ENCODE data around the gene NCKAP5.

The NCKAP5 gene

GRCh38 chr2:132971310-132972061 lies 596.8 kb downstream of the NCKAP5 start:
- no peak for DNase-seq

DNA sequence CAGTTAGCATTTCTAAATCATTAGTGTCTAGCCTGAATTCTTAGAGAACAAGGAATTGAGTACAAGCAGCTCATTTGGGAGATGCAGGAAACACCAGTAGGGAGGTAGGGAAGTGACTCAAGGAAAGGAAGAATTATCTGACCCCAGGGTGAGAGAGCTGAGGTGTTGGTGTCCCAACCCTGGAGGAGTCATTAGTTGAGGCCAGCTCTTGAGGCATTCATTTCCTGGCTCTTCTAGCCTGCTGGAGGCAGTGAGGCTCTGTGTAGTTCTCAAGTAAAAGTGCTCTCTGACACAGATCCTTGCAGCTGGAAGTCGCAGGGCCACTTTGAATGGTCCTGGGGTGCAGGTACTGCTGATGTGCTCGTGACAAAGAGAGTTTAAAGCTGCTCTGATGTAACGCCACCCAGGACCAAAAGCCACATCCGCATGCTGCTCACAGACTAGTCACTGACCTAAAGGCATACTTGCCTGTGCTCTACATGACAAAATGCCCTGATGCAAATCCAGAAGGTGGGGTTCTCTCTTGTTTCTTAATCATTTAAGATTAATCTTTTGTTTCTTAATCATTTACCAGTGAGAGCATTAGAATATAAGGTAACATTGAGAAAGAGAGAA lies 598.8 kb downstream of the NCKAP5 start:
- DNase-seq: no peak

GRCh38 chr2:132965460-132965859 lies 602.8 kb downstream of the NCKAP5 start:
- no peak for DNase-seq

GRCh38 chr2:132963161-132963560 lies 605.1 kb downstream of the NCKAP5 start:
- no peak for DNase-seq

DNA sequence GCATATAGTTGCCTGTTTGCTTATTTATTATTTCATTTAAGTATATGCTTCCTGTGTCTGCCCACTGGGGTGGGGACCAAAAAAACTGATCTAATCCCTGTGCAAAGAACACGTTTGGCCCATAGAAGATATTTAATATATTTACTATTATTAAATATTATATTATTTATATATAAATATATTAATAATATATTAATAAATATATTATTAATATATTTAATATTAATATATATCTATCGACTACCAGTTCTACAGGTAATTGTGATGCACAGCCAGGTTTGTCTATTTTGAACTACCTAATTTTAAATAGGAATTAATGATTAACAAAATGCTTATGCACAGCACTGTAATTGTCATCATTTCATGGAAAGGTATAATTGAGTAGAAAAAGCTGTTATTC lies 609.4 kb downstream of the NCKAP5 start:
- no peak for DNase-seq

DNA sequence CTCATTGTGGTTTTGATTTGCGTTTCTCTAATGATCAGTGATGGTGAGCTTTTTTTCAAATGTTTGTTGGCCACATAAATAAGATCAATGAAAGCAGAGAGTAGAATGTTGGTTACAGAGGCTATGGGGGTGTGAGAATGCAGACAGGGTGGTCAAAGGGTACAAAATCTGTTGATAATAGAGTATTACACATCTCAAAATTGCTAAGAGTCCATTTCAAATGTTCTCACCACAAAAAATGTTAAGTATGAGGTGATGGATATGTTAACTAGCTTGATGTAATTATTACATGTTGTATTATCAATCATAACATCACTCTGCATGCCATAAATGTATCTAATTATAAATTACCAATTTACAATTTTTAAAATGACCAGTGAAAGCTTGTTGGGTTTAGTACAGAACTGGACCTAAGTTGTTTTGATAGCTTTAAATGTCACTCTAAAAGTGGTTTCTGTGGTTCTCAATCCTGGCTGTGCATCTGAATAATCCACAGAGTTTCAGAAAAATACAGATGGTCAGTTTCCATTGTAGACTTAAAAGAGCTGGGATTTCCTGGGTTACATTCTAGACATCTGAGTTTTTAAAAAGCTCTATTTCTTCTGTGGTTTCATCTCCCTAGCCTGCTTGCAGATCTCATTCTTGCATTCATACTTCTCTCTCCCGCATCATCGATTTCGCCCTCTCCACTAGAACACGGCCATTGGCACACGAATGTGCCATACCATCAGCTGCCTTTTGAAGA lies 612.2 kb downstream of the NCKAP5 start:
- no peak for DNase-seq

DNA sequence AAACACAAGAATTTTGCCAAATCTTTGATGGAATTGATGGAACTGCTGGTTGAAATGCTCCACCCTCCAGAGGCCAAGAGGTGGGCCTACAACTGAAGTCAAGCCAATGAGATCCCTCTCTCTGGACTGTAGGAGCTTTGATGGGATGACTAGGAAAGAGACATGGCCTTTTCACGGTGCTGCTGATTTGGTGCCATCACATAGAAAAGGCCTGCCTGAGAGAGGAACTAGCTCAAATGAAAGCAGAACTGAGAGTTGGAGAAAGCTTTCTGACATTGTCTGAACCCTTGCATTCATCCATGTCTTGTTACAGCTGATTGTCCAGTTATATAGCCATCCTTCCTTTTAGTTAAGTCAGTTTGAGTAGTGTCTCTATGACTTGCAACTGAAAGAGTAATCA lies 614.5 kb downstream of the NCKAP5 start:
- DNase-seq: no peak

GRCh38 chr2:132951008-132951714 lies 617.1 kb downstream of the NCKAP5 start:
- no peak for DNase-seq

- DNase-seq: no peak
Observed at GRCh38 chr2:132949108-132949507, 619.2 kb downstream of the NCKAP5 start.

GRCh38 chr2:132948211-132948610 lies 620.1 kb downstream of the NCKAP5 start:
- no peak for DNase-seq

- no peak for DNase-seq
Observed at GRCh38 chr2:132943829-132944228, 624.4 kb downstream of the NCKAP5 start.

DNA sequence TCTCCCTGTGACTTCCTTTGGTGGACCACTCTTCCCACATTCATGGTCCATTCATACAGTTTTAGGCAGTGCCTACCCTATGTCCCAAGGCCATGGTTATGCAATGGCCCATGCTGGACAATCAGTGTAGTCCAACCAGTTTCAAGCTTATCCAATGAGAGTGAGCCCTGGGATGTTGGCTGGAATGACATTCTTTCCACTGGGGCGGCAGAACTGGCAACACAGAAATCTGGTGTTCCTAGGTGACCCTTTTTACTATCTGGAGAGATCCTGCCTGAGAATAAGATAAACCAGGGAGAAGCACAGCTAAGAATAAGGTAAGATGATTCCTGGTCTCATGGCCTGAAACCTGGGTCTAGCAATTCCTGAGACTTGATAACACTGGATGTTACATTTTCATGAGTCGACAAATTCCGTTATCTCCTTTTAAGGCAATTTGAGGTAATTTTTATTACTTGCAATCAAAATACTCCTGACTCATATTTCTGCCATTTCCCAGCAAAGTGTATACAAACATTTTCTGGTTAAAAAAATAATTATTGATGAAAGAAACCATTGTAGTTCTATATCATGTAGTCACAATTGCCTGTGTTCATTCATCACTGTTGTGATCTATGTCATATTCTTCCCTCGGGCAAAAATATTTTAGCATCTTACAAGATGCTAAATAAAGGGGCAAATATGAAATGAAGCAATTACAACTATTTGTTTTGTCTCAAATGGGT lies 626.8 kb downstream of the NCKAP5 start:
- no peak for DNase-seq

DNA sequence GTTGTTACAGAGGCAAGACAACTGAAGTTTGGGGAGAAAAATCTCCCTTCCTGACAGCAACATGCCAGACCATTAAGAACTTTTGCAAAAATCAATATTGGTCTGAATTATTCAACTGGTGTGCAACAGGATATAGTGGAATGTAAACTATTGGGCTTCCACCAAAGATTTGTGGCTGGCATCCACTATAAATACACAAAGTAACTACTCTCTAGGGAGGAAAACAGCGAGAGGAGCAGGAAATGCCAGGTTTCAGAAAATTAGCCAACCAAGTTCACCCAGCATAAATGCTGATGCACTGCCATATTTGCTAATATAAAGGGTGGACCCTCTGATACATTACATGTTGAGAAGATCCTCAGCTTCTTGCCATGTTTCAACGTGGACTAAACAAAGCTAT lies 630.6 kb downstream of the NCKAP5 start:
- DNase-seq: no peak

- no peak for DNase-seq
Observed at GRCh38 chr2:132936791-132937190, 631.5 kb downstream of the NCKAP5 start.

- DNase-seq: no peak
Observed at GRCh38 chr2:132936261-132936660, 632.0 kb downstream of the NCKAP5 start.

GRCh38 chr2:132929786-132930185 lies 638.5 kb downstream of the NCKAP5 start:
- no peak for DNase-seq

DNA sequence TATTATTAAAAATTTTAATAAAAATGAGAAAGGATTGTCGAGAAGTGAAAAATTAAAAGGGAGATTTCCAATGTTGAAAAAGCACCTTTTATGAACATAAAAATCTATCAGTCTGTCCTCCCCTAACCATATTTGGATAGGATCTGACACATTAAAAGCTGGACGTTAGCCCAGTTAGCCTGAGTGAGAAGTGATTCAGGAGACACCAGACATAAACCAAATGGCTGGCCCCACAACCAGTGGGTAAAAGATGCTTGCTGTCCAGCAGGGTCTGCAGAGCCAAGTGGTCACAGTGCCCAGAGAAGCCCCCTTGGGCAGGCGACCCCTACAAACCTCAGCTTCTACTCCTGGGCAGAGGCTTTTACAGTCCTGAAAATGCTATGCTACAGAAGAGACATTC lies 644.5 kb downstream of the NCKAP5 start:
- DNase-seq: no peak

DNA sequence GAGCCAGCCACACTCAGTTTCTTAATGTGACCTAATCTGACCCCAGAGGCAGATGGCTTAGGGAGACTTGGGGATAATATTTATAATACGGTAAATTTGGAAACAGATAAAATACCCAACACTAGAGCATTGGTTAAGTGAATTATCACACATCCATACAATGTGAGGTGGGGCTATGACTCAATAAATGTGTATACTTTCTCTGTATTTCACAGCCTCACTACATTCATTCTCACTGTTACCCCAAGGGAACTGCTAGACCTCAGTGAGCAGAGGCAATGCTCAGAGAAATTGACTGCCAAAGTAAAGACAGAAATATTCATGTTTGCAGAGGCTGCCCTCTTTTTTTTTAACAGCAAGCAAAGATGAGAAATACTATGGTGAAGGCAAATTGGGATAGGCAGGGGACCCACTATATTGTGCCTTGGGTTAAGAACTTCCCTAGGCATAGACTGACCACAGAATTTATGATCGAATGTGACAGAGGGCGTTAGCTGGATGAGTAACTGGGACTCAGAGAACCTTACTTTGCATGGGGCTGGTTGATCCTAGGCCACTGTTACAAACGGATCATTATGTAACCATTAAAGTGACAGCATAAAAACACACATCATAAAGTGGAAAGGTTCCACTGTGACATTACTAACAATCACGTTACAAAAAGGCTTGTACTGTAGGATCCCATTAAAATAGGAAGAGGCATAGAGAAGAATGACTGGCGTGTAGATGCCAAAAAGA lies 652.3 kb downstream of the NCKAP5 start:
- no peak for DNase-seq

- DNase-seq: no peak
Observed at GRCh38 chr2:132911726-132912724, 656.2 kb downstream of the NCKAP5 start.

GRCh38 chr2:132910432-132910831 lies 657.8 kb downstream of the NCKAP5 start:
- DNase-seq: no peak

GRCh38 chr2:132909427-132909826 lies 658.8 kb downstream of the NCKAP5 start:
- DNase-seq: no peak

Data from hematopoietic multipotent progenitor cell treated with erythropoietin and hydrocortisone succinate and interleukin-3 and kit ligand, for 6 days (in vitro differentiated cells).